Purkinje cell (primary cell): ENCODE data around the gene TNFRSF17. TPM values are rescaled to one million over a fixed set of nuclear protein-coding genes. Genes with fewer than 3 reads are reported as not detected.

Experiments used
- polyA plus RNA-seq: library from polyadenylated mRNA; unstranded; fragments of >200 nt; fragmentation: Nextera tagmentation; gene quantifications from 2 replicates; pipeline ENCODE4 v1.2.1, GENCODE V29; 2014

Gene TNFRSF17
- polyA plus RNA-seq, result 6.6 and 15.0 TPM in 2 replicates

GRCh38 chr16:11964761-11965551, at the start of gene TNFRSF17:
Gene TNFRSF17, plus strand, starts transcription at chr16:11965210. Its CDS starts 115 bp downstream, at chr16:11965325.

GRCh38 chr16:11915644-11916523, 49.1 kb upstream of the TNFRSF17 start, which contains the start of gene GSPT1:
Gene GSPT1, minus strand, starts transcription at chr16:11915956. Its CDS starts 236 bp downstream, at chr16:11915720.

GRCh38 chr16:11941945-11942344, 23.1 kb upstream of the TNFRSF17 start, which contains the start of gene NPIPB2:
Gene NPIPB2, minus strand, starts transcription at chr16:11942045. Its CDS starts 0 bp downstream, at chr16:11942045.

Other genes starting within 250 kb of the TNFRSF17 start
- gene TXNDC11, start 222.4 kb upstream of the TNFRSF17 start, polyA plus RNA-seq, result 10.8 and 14.6 TPM in 2 replicates
- gene ZC3H7A, start 168.0 kb upstream of the TNFRSF17 start, polyA plus RNA-seq, result 64.2 and 89.5 TPM in 2 replicates
- 147 and 245 TPM in 2 replicates for gene RSL1D1, start 113.7 kb upstream of the TNFRSF17 start, polyA plus RNA-seq
- 28.7 and 47.3 TPM in 2 replicates for gene GSPT1, start 49.3 kb upstream of the TNFRSF17 start, polyA plus RNA-seq
- 0.29 TPM in 1 of 2 replicates, not detected in the other for gene NPIPB2, start 23.2 kb upstream of the TNFRSF17 start, polyA plus RNA-seq
- gene SNX29, start 11.5 kb downstream of the TNFRSF17 start, polyA plus RNA-seq, result 29.2 and 38.3 TPM in 2 replicates